HCT116 (cell line): ENCODE results near the gene ACTG1.

ENCODE experiments used
- CEBPB ChIP-seq: IDR thresholded peaks from 2 replicates; pipeline ENCODE4 v1.6.1; 2012; ENCODE audit warnings: low read depth
- CTCF ChIP-seq, 3 experiments: fragments of 200-600 bp in 1 of 3; sonication (generic) in 1 of 3; IDR thresholded peaks in 2 of 3; conservative IDR thresholded peaks in 1 of 3; 2 replicates each; pipeline ENCODE4 v1.5.1; 2012 to 2017; ENCODE audit warnings: low read depth in 2 of 3, low read length in 2 of 3, antibody characterized with exemption in 1 of 3, borderline replicate concordance in 1 of 3, control low read depth in 1 of 3, mild to moderate bottlenecking in 1 of 3, mixed read lengths in 1 of 3, mixed run types in 1 of 3, moderate library complexity in 1 of 3; ENCODE audit not compliant: insufficient read depth in 1 of 3
- EZH2phosphoT487 ChIP-seq: fragments of 200-600 bp; IDR thresholded peaks from 2 replicates; pipeline ENCODE4 v1.6.1; 2018; ENCODE audit warnings: antibody characterized with exemption, borderline replicate concordance
- POLR2A ChIP-seq: IDR thresholded peaks from 2 replicates; pipeline ENCODE4 v1.7.0; 2011; ENCODE audit warnings: borderline replicate concordance; ENCODE audit not compliant: insufficient read depth, insufficient read length; ENCODE audit errors: extremely low read depth
- POLR2AphosphoS5 ChIP-seq: IDR thresholded peaks from 2 replicates; pipeline ENCODE4 v1.6.1; 2011; ENCODE audit warnings: mild to moderate bottlenecking, low read depth, low read length, moderate library complexity
- SIN3A ChIP-seq: IDR thresholded peaks from 2 replicates; pipeline ENCODE4 v1.6.1; 2012; ENCODE audit warnings: low read depth

GRCh38 chr17:81518113-81518784, 5.7 kb upstream of the ACTG1 start:
- TF ChIP-seq SIN3A: no peak
- TF ChIP-seq EZH2phosphoT487: no peak
- no peak for TF ChIP-seq CEBPB
- TF ChIP-seq POLR2AphosphoS5: no peak
- TF ChIP-seq CTCF (IDR thresholded peaks at IDR 0.05 in 2 of 3, conservative IDR thresholded peaks at IDR 0.05 in 1 of 3; ENCODE audit: borderline replicate concordance in 1 of 3, insufficient read depth in 1 of 3, low read depth in 2 of 3, low read length in 2 of 3): no peak
- TF ChIP-seq POLR2A: no peak
